Panc1 (cell line): ENCODE data around the gene ATP8B1. TPM values are rescaled to one million over a fixed set of nuclear protein-coding genes. Genes with fewer than 3 reads are reported as not detected.

Experiments used
- ATAC-seq: fragments of 200-7000 bp; cut with Tn5 transposase; 2 replicates; pipeline ENCODE4 v1.9.1; 2020; ENCODE audit warnings: mild to moderate bottlenecking, moderate library complexity
- BruUV-seq: library from RNA; stranded (reverse); fragments of 400-500 nt; replicated peaks from 2 replicates; lab custom pipeline; 2021; lab: Mats Ljungman, UMichigan
- CTCF ChIA-PET: fragments of 300-600 bp; sonication (Branson Sonifier 250); formaldehyde crosslinking; loops from one replicate; lab custom pipeline; 2022; ENCODE audit warnings: antibody characterized with exemption; lab: Charles Lee
- POLR2A ChIA-PET: fragments of 300-600 bp; sonication (Branson Sonifier 250); formaldehyde crosslinking; loops from one replicate; lab custom pipeline; 2022; ENCODE audit warnings: antibody characterized with exemption; lab: Charles Lee
- DNase-seq: peaks from one replicate; pipeline ENCODE4 v3.0.0-alpha.2; 2010; ENCODE audit warnings: low read depth, low spot score
- H3K27ac ChIP-seq: 2 replicates; pipeline ENCODE4 v1.5.1; 2011; ENCODE audit warnings: mild to moderate bottlenecking, low read length, inconsistent platforms
- H3K27me3 ChIP-seq: fragments of 200-500 bp; sonication (Bioruptor generic); 2 replicates; pipeline ENCODE4 v1.6.0; 2014; ENCODE audit warnings: low read length, inconsistent platforms; ENCODE audit not compliant: control insufficient read depth, insufficient read depth
- H3K36me3 ChIP-seq: fragments of 200-500 bp; sonication (Bioruptor generic); 2 replicates; pipeline ENCODE4 v1.5.1; 2014; ENCODE audit warnings: inconsistent platforms, mild to moderate bottlenecking, low read length, moderate library complexity; ENCODE audit not compliant: control insufficient read depth, insufficient read depth
- H3K4me1 ChIP-seq: 2 replicates; pipeline ENCODE4 v1.5.1; 2011; ENCODE audit warnings: inconsistent platforms, mild to moderate bottlenecking, low read length, moderate library complexity; ENCODE audit not compliant: control insufficient read depth, insufficient read depth
- H3K4me3 ChIP-seq, 2 experiments: 2 replicates each; pipeline ENCODE4 v1.5.1; 2011 to 2012; ENCODE audit warnings: low read depth in 2 of 2, low read length in 2 of 2, mild to moderate bottlenecking in 2 of 2, inconsistent platforms in 1 of 2, moderate library complexity in 1 of 2
- H3K9me3 ChIP-seq: fragments of 200-500 bp; sonication (Bioruptor generic); 2 replicates; pipeline ENCODE4 v1.5.1; 2014; ENCODE audit warnings: low read depth, mild to moderate bottlenecking, inconsistent platforms, low read length, moderate library complexity; ENCODE audit not compliant: control insufficient read depth, insufficient read depth
- CTCF ChIP-seq: fragments of 450-650 bp; IDR thresholded peaks from 2 replicates; pipeline ENCODE4 v1.5.1; 2017; ENCODE audit warnings: mild to moderate bottlenecking
- POLR2AphosphoS5 ChIP-seq: IDR thresholded peaks from 2 replicates; pipeline ENCODE4 v1.6.1; 2012; ENCODE audit warnings: mild to moderate bottlenecking, low read depth, low read length, moderate library complexity
- REST ChIP-seq, 2 experiments: IDR thresholded peaks; 2 replicates each; pipeline ENCODE4 v1.6.1; 2011 to 2012; ENCODE audit warnings: low read depth in 2 of 2, control low read depth in 1 of 2, low read length in 1 of 2, mild to moderate bottlenecking in 1 of 2, moderate library complexity in 1 of 2; ENCODE audit not compliant: insufficient read depth in 1 of 2
- SIN3A ChIP-seq: IDR thresholded peaks from 2 replicates; pipeline ENCODE4 v1.6.1; 2012; ENCODE audit warnings: low read depth, mild to moderate bottlenecking, low read length, moderate library complexity, borderline replicate concordance; ENCODE audit not compliant: insufficient read depth
- TCF7L2 ChIP-seq: IDR thresholded peaks from 2 replicates; pipeline ENCODE4 v1.6.1; 2011; ENCODE audit warnings: mild to moderate bottlenecking, low read depth, low read length, inconsistent platforms
- in situ Hi-C: cut with HindIII; loops from 2 replicates; pipeline ENCODE4 v1.10.0; 2016; ENCODE audit warnings: low sequenced_read_pairs, low pct_unique_long_range_greater_than_20kb
- intact Hi-C: fragments of 100-400 bp; cut with micrococcal nuclease; formaldehyde crosslinking; loops from one replicate; pipeline ENCODE4 v1.10.0; 2022; ENCODE audit not compliant: unreplicated experiment
- total RNA-seq: library from RNA; stranded (reverse); gene quantifications from one replicate; pipeline ENCODE4 v1.2.1, GENCODE V29; 2021; ENCODE audit not compliant: unreplicated experiment

ATP8B1 gene
- total RNA-seq, 1 experiment from 2014 or later = 12.5 TPM

- no peaks in the 10 kb centered on the region for H3K9me3 ChIP-seq
- no peak overlapping the region for H3K4me3 ChIP-seq
- TF ChIP-seq CTCF (no peak), REST (IDR thresholded peaks at IDR 0.05; ENCODE audit: insufficient read depth in 1 of 2, low read depth in 2 of 2, low read length in 1 of 2) (no peak), TCF7L2 (no peak), POLR2AphosphoS5 (no peak), SIN3A (no peak)
- H3K27ac ChIP-seq = peak overlapping the region; percentile 23; the same call in 1 of the 2 replicates
- no TSS peak for BruUV-seq
- ATAC-seq = no peak
- intact Hi-C loops (no loop called here), in situ Hi-C loops (no loop called here)
- H3K36me3 ChIP-seq = no peaks in the 10 kb centered on the region
- H3K27me3 ChIP-seq = no peaks in the 10 kb centered on the region
- peaks cover 28% of the 10 kb centered on the region for H3K4me1 ChIP-seq
- no peak for DNase-seq
- ChIA-PET POLR2A (no interaction called here), CTCF (no interaction called here)
Measured at GRCh38 chr18:57787068-57787685, 15.9 kb downstream of the ATP8B1 start.

- no peak for ATAC-seq
- no peaks in the 10 kb centered on the region for H3K9me3 ChIP-seq
- no peak overlapping the region; the same call in 1 of the 2 replicates for H3K27ac ChIP-seq
- H3K36me3 ChIP-seq = no peaks in the 10 kb centered on the region
- no peak for DNase-seq
- peaks cover 28% of the 10 kb centered on the region for H3K4me1 ChIP-seq
- ChIA-PET CTCF (no interaction called here), POLR2A (no interaction called here)
- TF ChIP-seq POLR2AphosphoS5 (no peak), REST (IDR thresholded peaks at IDR 0.05; ENCODE audit: insufficient read depth in 1 of 2, low read depth in 2 of 2, low read length in 1 of 2) (no peak), TCF7L2 (no peak), CTCF (no peak), SIN3A (no peak)
- in situ Hi-C loops = no loop called here
- H3K27me3 ChIP-seq = no peaks in the 10 kb centered on the region
- intact Hi-C loops = no loop called here
- H3K4me3 ChIP-seq = no peak overlapping the region
- BruUV-seq = no TSS peak
Measured at GRCh38 chr18:57785751-57786437, 17.2 kb downstream of the ATP8B1 start.
